Mesodermal cell (in vitro differentiated cells): ENCODE measurements around the gene CLEC18C.
"Not testable (repeated sequence)": the region's sequence is repeated elsewhere in the genome, so short reads cannot be mapped to it uniquely, and the experiment has no call there.

Source experiments
- H3K27ac ChIP-seq: 2 replicates; pipeline ENCODE4 v1.7.0; 2013; ENCODE audit warnings: mild to moderate bottlenecking, low read depth, low read length, moderate library complexity; ENCODE audit not compliant: severe bottlenecking
- H3K36me3 ChIP-seq: 2 replicates; pipeline ENCODE4 v1.7.1; 2013; ENCODE audit warnings: mild to moderate bottlenecking, low read length, moderate library complexity; ENCODE audit not compliant: control insufficient read depth, insufficient read depth
- H3K4me1 ChIP-seq: one replicate; pipeline ENCODE4 v1.7.1; 2013; ENCODE audit warnings: mild to moderate bottlenecking, low read length; ENCODE audit not compliant: insufficient read depth, control insufficient read depth, poor library complexity, severe bottlenecking
- H3K4me3 ChIP-seq: 2 replicates; pipeline ENCODE4 v1.7.0; 2013; ENCODE audit warnings: low read length, control low read depth, mild to moderate bottlenecking; ENCODE audit not compliant: insufficient read depth, poor library complexity, severe bottlenecking; ENCODE audit errors: extremely low read depth
- H3K9me3 ChIP-seq: 2 replicates; pipeline ENCODE4 v1.7.1; 2013; ENCODE audit warnings: mild to moderate bottlenecking, low read length, moderate library complexity; ENCODE audit not compliant: control insufficient read depth
- WGBS, 2 experiments: methylation state at CpG; one replicate each; pipeline ENCODE4 v1.1.5; 2013; ENCODE audit warnings: missing lambda C conversion rate in 2 of 2; ENCODE audit not compliant: insufficient coverage in 2 of 2; 5-methylcytosine and 5-hydroxymethylcytosine counted together

Gene CLEC18C

DNA sequence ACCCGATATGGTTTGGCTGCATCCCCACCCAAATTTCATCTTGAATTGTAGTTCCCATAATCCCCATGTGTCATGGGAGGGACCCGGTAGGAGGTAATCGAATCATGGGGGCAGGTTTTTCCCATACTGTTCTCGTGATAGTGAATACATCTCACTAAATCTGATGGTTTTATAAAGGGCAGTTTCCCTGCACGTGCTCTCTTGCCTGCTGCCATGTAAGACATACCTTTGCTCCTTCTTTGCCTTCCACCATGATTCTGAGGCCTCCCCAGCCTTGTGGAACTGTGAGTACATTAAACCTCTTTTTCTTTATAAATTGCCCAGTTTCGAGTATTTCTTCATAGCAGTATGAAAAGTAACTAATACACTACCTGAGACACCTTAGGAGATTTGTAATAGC, 32.8 kb downstream of the CLEC18C start:
- not testable (repeated sequence) for H3K27ac ChIP-seq, H3K9me3 ChIP-seq, H3K4me3 ChIP-seq, H3K4me1 ChIP-seq, H3K36me3 ChIP-seq
- WGBS, 2 experiments = no CpG with 5 or more reads among the region's 6 CpGs

- not testable (repeated sequence) for H3K4me1 ChIP-seq, H3K9me3 ChIP-seq, H3K4me3 ChIP-seq, H3K27ac ChIP-seq
- WGBS, 2 experiments = no CpG with 5 or more reads among the region's 2 CpGs
- peaks cover 13% of the 10 kb centered on the region for H3K36me3 ChIP-seq
Measured at GRCh38 chr16:70218586-70218985, 45.0 kb downstream of the CLEC18C start.

- H3K4me1 ChIP-seq, H3K36me3 ChIP-seq, H3K27ac ChIP-seq, H3K4me3 ChIP-seq, H3K9me3 ChIP-seq: not testable (repeated sequence)
- WGBS, 2 experiments = no CpG with 5 or more reads among the region's 2 CpGs
Measured at GRCh38 chr16:70222574-70222973, 49.0 kb downstream of the CLEC18C start.

- not testable (repeated sequence) for H3K4me3 ChIP-seq, H3K36me3 ChIP-seq, H3K9me3 ChIP-seq, H3K4me1 ChIP-seq, H3K27ac ChIP-seq
- WGBS, 2 experiments = no CpG with 5 or more reads among the region's 2 CpGs
Measured at GRCh38 chr16:70223216-70223615, 49.6 kb downstream of the CLEC18C start.

GRCh38 chr16:70223971-70224513, 50.5 kb downstream of the CLEC18C start:
- WGBS, 2 experiments = no CpG with 5 or more reads among the region's 3 CpGs
- not testable (repeated sequence) for H3K27ac ChIP-seq, H3K9me3 ChIP-seq, H3K4me1 ChIP-seq, H3K4me3 ChIP-seq
- peaks cover 12% of the 10 kb centered on the region for H3K36me3 ChIP-seq

DNA sequence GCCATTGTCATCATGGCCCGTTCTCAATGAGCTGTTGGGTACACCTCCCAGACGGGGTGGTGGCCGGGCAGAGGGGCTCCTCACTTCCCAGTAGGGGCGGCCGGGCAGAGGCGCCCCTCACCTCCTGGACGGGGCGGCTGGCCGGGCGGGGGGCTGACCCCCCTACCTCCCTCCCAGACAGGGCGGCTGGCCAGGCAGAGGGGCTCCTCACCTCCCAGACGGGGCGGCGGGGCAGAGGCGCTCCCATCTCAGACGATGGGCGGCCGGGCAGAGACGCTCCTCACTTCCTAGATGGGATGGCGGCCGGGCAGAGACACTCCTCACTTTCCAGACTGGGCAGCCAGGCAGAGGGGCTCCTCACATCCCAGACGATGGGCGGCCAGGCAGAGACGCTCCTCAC, 51.1 kb downstream of the CLEC18C start:
- H3K4me3 ChIP-seq, H3K9me3 ChIP-seq, H3K27ac ChIP-seq, H3K36me3 ChIP-seq, H3K4me1 ChIP-seq: not testable (repeated sequence)
- 100% methylated on average over 6 of the region's 24 CpGs; no CpG with 5 or more reads in 1 of the 2 experiments for WGBS, 2 experiments

DNA sequence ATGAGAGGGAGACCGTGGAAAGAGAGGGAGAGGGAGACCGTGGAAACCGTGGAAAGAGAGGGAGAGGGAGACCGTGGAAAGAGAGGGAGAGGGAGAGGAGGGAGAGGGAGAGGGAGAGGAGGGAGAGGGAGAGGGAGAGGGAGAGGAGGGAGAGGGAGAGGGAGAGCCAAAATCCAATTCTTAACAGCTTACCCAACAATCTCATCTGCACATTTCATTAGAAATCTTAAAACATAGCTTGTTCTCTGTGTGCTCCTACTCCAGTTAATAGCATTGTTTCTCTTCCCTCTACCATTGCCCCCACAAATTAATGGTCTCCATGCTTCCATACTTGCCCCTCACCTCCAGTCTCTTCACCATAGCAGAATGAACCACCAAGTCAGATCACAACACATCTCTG, 51.8 kb downstream of the CLEC18C start:
- WGBS, 2 experiments = no CpG with 5 or more reads among the region's 4 CpGs
- H3K27ac ChIP-seq, H3K4me3 ChIP-seq, H3K4me1 ChIP-seq, H3K9me3 ChIP-seq, H3K36me3 ChIP-seq: not testable (repeated sequence)

DNA sequence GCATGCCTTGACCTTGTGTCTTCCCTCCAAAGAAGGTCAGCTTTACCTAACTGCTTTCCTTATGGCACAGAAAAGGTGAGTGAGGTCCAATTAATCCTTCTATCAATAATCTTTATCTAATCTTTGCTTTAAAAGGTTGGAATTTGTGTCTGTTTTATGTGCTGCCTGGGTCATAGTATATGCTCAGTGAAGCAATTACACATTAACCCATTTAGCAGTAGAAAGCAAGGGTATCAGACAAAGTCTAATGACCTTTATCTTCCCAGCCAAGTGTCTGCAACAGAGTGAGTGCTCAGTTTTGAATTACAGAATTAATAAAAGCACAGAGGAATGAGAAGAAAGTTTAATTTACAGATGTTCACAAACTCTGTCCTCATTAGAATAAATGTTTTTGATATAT, 52.4 kb downstream of the CLEC18C start:
- H3K27ac ChIP-seq, H3K36me3 ChIP-seq, H3K4me3 ChIP-seq, H3K9me3 ChIP-seq, H3K4me1 ChIP-seq: not testable (repeated sequence)

DNA sequence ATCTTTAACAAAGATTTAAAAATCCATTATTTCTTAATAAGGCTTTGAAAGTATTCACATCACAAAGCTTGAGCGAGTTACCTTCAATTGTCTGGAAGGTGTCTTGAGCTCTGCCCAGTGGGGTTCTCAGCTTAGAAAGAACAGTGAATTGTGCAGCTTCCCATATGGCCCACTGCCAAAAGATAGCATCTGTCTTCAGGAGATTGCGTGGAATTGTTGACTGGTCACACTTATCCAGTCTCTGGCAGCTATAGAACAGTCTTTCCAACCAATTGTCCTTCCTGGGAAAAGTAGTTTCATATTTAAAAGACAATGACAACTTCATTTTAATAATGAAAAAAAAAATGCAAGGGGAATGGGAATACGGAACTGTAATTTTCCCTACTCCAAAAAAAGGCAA, 58.2 kb downstream of the CLEC18C start:
- no CpG with 5 or more reads among the region's 3 CpGs for WGBS, 2 experiments
- H3K4me1 ChIP-seq, H3K27ac ChIP-seq, H3K4me3 ChIP-seq, H3K9me3 ChIP-seq: not testable (repeated sequence)
- H3K36me3 ChIP-seq = peaks cover 15% of the 10 kb centered on the region
